Activated CD8-positive, alpha-beta memory T cell treated with anti-CD3 and anti-CD28 coated beads, Interleukin-2, amount 50 U/mL, for 4 hours (primary cell): ENCODE results near the gene FOXI3.

Source experiments
- DNase-seq: peaks from one replicate; pipeline ENCODE4 v3.0.0-alpha.2; 2020

The FOXI3 gene

DNA sequence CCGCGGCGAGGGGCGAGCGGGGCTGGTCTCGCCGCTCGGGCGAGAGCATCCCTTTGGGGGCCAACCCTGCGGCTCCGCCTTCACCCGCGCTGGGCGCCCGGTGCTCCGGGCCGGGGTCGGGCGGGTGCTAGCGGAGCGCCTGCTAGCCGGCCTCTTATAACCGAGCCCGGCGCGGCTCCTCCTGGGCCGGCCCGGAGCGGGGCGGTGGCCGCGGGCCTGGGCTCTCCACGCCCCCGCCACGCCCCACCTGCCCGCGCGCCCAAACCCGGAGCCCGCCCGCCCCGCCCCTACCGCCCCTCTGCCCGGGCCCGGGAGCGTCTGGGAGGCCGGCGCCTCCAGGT is at the start of gene FOXI3:
Gene FOXI3, minus strand, starts transcription at position 129 of the 341 bp plus-strand sequence. CDS start 158 bp downstream, outside the sequence.
- DNase-seq = no peak

DNA sequence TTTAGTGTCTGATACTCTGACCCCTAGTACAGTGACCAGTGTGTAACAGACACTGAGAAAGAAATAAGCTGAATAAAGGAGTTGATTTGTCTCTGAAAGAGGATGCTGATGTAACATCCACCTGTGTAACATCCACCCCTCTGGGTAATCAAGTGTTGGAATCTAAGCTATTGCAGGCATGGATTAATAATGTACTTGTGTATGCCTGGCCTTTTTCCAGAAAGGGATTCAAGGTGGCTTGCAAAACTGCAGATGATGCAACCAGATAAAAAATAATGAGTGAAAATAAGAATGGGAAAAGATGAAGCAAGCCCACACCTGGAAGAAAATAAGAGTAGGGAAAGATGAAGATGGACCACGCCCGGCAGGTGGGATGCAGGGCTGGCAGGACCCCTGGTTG is 48.2 kb upstream of the FOXI3 start:
- no peak for DNase-seq

DNA sequence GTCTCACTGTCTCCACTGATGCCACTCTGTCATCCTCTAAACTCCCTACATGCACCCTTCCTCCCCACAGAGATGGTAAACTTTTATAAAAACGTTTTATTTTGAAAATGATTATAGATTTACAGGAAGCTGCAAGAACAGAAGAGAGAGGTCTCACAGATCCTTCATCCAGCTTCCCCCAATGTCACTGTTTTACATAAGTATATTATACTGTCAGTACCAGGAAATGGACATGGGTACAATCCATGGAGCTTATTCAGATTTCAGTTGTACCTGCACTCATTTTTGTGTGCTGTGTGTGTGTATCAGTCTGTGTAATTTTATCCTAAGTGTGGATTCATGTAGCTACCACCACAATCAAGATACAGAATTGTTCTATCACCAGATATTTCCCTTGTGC is 46.7 kb upstream of the FOXI3 start:
- no peak for DNase-seq

DNA sequence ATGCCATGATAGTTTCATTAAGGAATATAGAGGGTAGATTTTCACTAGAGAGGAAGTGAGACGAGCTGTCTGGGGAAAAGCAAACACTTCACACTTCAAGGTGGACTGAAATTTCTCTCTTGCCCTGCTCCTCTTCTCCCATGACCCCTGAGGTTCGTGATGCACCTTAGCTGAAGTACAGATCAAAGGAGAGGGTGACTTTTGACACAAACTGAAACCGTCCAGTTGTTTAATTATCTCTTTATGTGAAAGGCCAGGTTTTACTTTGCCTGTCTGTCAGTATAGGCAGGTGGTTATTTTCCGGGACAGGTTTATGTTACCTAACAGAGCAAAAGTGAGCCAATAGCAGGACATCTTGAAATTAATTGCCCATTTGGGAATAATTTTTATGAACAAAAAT is 41.0 kb upstream of the FOXI3 start:
- DNase-seq = no peak

DNA sequence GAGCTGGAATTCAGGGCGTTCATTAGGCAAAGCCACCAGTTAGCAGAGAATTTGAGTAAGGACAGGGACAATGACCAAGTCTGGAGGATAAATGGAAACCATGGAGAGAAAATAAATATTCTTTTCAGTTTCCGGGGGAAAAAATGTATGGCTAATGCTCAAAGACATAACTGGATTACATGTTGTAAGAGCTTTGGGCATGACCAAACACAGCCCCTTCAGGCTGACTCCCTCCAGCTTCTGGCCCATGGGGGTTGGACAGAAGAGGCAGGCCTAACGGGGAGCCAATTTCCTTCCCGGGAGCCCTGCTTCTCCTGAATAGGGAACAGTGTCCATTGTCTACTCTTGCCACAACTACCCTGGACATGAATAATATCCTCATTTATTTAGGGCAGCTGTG is 39.5 kb upstream of the FOXI3 start:
- no peak for DNase-seq

DNA sequence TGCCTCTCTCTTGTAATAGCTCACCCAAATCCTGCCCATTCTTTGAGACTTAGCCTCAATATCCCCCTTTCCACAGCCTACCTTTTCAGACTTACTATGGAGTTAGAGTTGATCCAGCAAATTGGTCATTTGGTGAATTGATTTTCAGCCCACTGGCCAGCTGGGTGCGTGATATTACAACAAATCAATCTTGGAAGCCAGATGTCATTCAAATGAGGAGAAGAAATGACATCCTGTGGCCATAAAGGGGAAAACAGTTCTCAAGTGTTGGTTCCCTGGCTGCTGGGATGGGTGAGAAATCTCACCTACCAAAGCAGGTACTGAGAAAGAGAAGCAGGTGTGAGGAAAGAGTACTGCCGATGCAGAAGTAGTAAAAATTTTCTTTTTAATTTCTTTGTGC is 36.7 kb upstream of the FOXI3 start:
- DNase-seq = no peak

DNA sequence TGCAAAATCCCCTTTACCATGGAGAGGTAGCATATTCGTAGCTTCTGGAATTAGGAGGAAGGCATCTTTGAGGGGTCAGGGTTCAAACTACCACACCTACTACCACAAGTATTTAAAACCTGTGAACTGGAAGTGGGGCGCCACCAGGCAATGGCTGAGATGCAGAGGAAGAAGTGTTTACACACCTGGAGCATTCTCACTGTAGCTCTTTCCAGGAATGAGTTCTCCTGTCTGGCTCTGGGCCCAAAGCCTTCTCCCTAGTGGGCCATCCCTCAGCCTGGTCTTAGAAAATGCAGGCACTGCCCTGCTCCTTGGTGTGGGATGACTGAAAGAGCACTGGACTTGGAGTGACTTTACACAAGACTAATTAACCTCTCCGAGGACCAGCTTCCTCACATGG is 30.7 kb upstream of the FOXI3 start:
- no peak for DNase-seq

DNA sequence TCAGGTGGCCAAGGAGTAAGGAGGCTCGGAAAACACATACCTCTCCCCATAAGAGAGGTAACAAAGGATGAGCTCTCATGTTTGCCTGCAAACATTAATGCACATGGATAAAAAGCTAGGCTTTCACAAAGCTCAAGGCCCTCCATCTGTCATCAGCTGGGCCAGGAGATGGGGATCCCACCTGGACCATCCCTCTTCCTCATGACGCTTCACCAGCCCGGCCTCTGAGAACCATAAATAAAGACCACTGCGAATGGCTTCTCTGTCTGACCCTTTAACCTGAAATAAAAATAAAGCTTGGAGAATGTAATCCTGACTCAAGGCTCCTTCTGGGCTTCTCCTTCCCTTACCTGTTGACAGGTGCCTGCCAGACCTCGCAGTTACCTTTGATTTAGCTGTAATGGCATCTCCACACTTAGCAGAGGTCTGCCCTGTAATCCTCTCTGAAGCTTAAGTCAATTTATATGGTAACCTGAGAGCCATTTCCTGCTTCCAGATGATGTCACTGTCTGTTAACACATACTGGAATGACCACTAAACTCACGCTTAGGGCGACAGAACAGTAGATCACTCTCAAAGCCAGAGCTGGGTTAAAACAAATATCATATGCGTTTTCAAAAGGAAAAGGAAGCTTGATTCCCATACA is 29.3 kb upstream of the FOXI3 start:
- no peak for DNase-seq

DNA sequence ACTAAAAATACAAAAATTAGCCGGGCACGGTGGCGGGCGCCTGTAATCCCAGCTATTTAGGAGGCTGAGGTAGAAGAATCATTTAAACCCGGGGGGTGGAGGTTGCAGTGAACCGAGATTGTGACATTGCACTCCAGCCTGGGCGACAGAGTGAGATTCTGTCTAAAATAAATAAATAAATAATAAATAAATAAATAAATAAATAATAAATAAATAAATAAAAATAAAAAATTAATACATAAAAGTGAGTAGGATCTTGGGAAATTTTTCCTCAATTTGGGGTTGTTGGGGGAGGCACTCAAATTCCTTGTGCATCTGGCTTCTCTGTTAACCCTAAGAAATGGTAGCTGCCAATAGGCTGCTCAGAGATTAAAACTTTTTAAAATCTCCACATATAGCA is 20.3 kb upstream of the FOXI3 start:
- DNase-seq = no peak

DNA sequence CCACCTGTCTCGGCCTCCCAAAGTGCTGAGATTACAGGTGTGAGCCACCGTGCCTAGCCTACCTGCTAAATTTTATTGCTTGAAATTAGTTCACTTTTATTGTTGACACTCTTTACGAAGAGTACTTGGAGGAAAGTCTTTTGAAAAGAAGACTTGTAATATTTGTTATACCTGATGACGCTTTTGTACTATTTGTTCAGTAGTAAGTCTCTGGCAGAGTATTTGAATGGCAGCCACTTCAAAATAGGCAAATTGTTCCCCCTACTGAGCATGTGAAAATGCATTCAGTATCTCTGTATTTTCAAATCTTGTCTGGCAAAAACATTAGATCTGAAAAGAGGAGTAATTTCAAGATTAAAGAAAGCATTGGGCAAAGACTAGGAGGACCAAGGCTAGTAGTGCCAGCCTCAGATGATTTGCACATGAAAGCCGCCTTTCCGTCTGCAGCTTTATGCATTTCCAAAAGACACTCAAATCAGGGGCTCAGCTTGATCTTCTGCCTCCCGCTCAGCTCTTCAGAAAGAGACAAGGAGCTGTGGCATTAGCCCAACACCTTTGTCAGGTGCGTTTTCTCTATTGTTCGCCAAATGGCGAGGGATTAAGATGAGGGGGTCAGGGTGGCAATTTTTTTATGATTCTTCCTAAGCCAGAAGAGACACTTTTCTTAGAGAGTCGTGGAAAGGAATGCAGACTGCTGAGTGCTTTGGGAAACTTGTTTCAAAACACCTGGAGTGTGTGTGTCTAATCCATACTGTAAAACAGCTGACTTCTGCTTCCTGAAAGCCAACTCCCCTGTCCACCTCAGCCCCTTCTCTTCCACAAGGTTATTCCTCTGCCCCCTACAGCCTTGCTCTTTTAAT is 18.8 kb upstream of the FOXI3 start:
- no peak for DNase-seq

DNA sequence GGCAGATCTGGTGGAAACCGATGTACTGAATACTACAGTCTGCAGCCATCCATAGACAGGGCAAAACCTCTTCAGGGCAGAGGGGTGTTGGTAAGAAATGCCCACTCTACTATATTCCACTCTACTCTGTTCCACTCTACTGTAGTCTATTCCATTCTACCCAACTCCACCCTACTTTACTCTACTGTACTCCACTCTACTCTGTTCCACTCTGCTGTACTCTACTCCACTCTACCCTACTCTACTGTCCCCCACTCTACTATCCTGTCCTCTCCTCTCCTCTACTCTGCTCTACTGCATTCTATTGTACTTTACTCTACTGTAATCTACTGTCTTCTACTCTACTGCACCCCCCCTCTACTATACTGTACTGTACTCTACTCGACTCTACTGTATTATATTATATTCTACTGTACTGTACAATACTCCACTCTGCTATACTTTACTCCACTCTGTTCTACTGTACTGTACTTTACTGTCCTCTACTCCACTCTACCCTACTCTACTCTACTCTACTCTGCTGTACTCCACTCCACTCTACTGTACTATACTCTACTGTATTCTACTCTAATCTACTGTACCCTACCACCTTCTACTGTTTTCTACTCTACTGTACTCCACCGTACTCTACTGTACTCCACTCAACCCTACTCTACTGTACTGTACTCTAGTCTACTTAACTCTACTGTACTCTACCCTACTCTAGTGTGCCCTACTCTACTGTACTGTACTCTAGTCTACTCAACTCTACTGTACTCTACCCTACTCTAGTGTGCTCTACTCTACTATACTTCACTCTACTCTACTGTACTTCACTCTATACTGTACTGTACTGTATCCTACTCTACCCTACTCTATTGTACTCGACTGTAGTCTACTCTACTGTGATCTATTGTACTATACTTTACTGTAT is 17.0 kb upstream of the FOXI3 start:
- DNase-seq = no peak

DNA sequence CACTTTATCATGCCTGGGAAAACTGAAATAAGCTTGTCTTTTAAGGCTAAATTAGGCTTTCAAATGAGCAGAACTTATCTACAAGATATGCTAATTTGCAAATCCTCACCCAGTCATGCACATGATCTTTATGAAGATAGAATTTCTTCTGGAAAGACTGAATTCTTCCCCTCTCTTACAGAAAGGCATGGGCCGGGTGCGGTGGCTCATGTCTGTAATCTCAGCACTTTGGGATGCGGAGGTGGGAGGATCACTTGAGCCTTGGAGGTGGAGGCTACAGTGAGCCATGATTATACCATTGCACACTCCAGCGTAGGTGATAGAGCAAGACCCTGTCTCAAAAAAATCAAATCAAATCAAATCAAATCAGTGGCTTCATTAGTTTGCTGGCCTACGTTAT is 11.7 kb upstream of the FOXI3 start:
- no peak for DNase-seq

DNA sequence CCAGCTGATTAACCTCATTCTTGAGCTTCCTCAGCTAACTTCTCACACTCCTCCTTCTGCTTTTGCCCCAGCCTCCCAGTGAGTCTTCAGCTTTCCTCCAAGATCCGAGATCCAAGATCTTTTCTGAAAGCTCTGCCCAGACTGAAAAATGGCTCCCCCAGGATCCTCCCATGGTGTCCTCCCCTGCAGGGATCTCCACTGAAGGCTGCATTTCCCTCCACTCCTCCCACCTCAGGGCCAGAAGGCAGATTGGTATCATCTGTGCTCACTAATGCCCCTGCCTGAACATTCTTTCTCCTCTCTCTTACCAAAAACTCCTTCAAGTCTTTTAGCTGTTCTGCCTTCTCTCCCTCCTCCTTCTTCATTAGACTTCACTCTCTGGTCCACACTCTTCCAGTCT is 6.1 kb upstream of the FOXI3 start:
- DNase-seq = no peak

DNA sequence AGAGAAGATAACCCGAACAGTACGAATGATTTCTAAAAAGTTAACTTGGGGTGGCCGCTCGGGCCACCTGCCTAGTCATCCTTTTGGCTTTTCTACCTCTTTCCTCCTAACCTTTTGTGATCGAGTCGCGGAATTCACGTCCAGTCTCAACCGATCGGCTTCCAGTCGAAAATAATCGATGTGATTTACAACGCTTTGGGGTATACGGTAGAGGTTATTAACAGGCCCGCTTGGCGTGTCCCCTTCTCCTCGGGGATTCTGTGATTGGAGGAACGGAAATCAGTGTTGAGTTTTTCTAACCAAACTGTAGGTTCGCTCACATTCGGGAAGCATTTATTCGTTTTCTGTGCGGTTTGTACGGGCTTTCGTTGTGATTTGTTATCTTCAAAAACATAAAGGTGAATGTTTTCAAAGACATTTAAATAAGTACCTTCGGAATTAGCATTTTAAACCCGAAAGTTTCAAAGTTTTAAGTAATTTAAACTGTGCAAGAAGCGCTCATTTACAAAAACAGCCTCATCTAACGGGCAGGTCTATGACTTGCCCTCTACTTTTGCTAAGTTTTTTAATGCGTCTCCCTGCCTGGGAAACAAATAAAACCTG is 588 bp upstream of the FOXI3 start:
- no peak for DNase-seq

DNA sequence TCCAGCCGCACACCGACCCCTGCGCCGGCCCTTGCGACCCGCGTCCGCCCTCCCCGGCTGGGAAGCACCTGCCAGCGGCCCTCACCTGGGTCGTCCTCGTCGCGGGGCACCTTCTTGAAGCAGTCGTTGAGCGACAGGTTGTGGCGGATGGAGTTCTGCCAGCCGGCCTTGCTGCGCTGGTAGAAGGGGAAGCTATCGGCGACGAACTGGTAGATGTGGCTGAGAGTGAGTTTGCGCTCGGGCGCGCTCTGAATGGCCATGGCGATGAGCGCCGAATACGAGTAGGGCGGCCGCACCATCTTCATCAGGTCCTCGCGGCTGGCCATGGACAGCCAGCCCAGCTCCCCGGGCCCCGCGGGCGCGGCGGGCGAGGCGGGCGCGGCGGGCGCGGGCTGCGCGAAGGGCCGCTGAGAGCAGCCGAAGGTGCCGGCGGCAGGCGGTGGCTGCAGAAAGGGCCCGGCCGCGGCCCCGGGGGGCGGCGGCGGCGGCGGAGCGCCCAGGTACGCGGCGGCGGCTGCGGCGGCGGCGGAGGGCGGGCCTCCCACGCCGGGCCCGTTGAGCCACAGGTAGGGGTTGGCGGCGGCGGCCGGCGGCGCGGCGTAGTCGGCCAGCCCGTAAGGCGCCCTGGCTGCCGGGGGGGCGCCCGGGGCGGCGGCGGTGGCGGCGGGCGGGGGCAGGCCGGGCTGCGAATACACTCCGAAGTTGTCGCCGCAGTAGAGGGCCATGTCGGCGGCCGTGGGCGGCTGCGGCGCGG is 505 bp downstream of the FOXI3 start:
- no peak for DNase-seq

DNA sequence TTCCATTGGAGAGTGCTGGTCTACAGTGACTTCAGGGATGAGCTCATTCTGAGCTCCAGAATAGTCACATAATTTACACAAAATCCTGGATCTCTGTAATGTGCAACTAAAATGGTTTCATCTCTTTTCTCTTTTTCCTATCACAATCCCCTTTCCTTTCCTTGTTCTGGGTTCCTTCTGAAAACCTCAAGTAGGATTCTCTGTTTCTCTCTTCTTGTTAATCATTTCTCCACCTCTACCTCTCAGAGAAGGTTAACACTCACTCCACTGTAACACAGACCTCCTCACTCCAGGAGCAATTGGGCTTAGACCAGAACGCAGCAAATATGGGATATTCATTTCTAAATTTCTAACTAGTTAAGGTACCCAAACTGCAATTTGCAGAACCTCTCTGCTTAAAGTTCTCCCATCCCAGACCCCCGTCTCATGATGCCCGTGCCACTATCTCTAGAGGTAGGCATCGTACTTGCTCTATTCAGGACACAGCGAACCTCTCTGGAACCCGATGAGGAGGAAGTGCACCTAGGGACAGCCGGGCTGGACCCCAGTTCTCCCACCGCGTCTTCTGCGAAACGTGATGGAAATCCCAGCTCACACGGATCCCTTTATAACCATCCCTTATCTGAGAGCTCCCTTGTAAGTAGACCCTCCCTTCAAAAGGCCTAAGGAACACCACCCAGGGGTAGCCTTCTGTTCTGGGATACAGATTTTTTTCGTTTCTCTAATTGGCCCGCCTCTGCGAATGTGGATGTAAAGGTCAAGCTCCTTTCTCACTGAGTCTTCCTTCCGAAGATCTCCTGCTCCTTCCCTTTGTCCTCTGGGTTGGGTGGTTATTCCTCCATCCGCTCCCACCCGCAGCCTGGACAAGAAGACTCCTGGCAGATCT is 1.3 kb downstream of the FOXI3 start:
- no peak for DNase-seq

DNA sequence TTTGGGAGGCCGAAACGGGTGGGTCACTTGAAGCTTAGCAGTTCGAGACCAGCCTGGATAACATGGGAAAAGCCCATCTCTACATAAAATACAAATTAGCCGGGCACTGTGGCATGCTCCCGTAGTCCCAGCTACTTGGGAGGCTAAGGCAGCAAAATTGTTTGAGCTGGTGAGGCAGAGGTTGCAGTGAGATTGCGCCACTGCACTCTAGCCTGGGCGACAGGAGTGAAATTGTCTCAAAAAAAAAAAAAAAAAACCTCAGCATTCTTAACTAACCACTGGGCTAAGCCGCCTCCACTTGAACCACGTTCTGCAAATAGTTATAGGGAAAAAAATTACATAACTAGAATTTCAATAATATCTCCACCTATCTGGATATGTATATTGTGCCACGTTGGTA is 2.3 kb downstream of the FOXI3 start:
- DNase-seq = no peak

DNA sequence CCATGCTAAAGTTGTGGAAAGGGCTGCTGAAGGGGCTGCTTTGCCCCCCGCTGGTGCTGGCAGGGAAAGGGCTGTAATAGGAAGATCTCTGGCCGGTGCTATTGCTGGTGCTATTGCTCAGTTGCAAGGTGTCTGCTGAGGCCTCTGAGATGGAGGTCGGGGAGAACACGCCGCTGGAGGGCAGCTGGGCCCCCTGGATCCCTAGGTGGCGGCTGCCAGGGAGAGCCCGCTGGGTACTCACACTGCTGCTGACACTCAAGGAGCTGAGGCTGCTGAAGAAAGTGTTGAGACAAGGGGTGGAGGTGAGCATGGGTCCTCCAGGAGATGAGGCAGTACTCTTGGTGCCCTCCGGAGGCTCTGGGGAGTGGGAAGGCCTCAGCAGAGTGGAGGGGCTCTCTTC is 4.2 kb downstream of the FOXI3 start:
- no peak for DNase-seq

DNA sequence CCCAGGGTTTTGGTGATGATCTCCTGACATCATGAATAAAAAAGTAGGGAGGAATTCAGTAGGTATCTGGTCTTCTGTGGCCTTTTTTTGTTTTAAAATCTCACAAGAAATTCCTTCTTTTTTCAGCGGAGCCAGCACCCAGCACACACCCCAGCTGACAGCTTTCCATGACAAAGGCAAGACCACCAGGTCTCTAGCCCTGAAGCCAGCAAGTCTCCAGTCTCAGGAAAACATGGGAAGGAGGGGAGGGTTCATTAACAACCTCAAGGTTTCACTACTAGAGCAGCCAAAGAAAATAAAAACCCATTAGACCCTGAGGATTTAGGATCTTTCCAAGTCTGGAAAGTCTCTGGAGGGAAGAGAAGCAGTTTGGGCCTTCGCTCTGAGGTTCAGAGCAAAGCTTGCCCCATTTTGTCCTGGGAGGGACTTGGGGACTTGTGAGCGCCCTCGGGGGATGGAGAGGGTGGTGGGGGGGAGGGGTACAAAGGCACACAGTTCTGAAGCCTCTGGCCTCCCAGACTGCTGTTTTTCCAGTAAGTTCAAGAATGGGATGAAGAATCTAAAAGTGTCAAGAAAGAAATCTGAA is 9.0 kb downstream of the FOXI3 start:
- DNase-seq = no peak

DNA sequence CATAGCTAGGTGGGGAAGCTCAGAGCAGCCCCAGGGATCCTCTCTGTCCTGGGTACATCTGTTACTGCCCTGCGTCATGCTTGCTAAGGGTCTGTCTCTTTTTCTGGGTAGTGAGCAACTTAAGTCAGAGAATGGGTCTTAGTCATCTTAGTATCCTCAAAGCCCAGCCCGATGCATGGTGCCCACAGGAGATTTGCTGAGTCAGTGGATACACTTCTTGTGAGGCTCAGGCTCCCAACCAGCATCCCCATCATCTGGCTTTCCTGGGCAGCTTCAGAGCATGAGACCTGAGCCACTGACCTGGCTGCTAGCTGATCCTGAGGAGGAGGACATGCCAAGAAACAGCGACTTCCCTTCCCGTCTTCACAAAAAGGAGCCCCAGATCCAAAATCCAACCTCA is 10.0 kb downstream of the FOXI3 start:
- DNase-seq = no peak

DNA sequence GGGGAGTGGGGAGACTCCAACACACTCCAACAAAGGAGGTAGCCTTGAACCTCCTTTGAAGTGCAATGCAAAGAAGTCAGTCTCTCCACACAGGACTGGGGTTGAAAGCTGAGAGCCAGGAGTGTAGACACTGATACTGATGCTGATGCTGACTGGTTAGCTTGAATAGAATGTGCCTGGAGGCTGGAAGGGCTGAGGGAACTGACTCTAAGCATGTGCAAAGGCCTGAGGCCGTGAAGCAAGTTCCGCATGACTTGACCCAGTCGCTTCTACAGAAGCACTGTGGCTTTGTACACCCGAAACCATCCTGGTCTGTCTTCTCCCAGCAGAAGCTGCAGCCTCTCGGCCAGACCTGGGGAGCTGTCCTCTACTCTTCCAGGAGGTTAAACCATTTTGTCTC is 10.4 kb downstream of the FOXI3 start:
- DNase-seq = no peak
